KMS-11 (cell line): ENCODE measurements around the gene TRIM54.
A peak's percentile ranks its signal among the peaks of the same experiment; 100 is the strongest.
"Not testable (repeated sequence)": the region's sequence is repeated elsewhere in the genome, so short reads cannot be mapped to it uniquely, and the experiment has no call there.

Experiments used
- H2AFZ ChIP-seq: fragments of 200-600 bp; sonication (generic); 2 replicates; pipeline ENCODE4 v1.6.1; 2016; ENCODE audit warnings: antibody characterized with exemption, mixed run types, low read depth
- H3K27ac ChIP-seq: fragments of 200-600 bp; sonication (generic); 2 replicates; pipeline ENCODE4 v1.6.1; 2016; ENCODE audit warnings: mild to moderate bottlenecking, mixed run types
- H3K27me3 ChIP-seq: fragments of 200-600 bp; sonication (generic); 2 replicates; pipeline ENCODE4 v1.6.1; 2017; ENCODE audit warnings: mild to moderate bottlenecking, low read depth, mixed run types, moderate library complexity; ENCODE audit not compliant: insufficient read depth
- H3K36me3 ChIP-seq: fragments of 200-600 bp; sonication (generic); 2 replicates; pipeline ENCODE4 v1.6.1; 2017; ENCODE audit warnings: mild to moderate bottlenecking, mixed run types; ENCODE audit not compliant: insufficient read depth
- H3K4me1 ChIP-seq: fragments of 200-600 bp; sonication (generic); 2 replicates; pipeline ENCODE4 v1.6.1; 2016; ENCODE audit warnings: mild to moderate bottlenecking, low read depth, mixed run types; ENCODE audit not compliant: poor library complexity, severe bottlenecking
- H3K4me2 ChIP-seq: fragments of 200-600 bp; sonication (generic); 2 replicates; pipeline ENCODE4 v1.7.0; 2016; ENCODE audit warnings: mild to moderate bottlenecking, mixed run types
- H3K4me3 ChIP-seq: fragments of 200-600 bp; sonication (generic); IDR thresholded peaks from 2 replicates; pipeline ENCODE4 v1.6.1; 2017; ENCODE audit warnings: low read depth, low read length, mixed read lengths; ENCODE audit not compliant: insufficient read depth
- H3K79me2 ChIP-seq: fragments of 200-600 bp; sonication (generic); 2 replicates; pipeline ENCODE4 v1.6.1; 2016; ENCODE audit warnings: low read depth, mixed run types; ENCODE audit not compliant: insufficient read depth
- H3K9ac ChIP-seq: fragments of 200-600 bp; sonication (generic); 2 replicates; pipeline ENCODE4 v1.6.1; 2016; ENCODE audit warnings: mild to moderate bottlenecking, mixed run types
- H4K20me1 ChIP-seq: fragments of 200-600 bp; sonication (generic); 2 replicates; pipeline ENCODE4 v1.6.1; 2016; ENCODE audit warnings: mild to moderate bottlenecking, mixed run types; ENCODE audit not compliant: insufficient read depth
- TF ChIP-seq, protein P1 (sequence below): fragments of 200-600 bp; sonication (generic); conservative IDR thresholded peaks from 2 replicates; pipeline ENCODE4 v1.6.1; 2017; ENCODE audit warnings: low read depth, mild to moderate bottlenecking, antibody characterized with exemption, low read length, moderate library complexity, mixed read lengths

The TRIM54 gene

DNA sequence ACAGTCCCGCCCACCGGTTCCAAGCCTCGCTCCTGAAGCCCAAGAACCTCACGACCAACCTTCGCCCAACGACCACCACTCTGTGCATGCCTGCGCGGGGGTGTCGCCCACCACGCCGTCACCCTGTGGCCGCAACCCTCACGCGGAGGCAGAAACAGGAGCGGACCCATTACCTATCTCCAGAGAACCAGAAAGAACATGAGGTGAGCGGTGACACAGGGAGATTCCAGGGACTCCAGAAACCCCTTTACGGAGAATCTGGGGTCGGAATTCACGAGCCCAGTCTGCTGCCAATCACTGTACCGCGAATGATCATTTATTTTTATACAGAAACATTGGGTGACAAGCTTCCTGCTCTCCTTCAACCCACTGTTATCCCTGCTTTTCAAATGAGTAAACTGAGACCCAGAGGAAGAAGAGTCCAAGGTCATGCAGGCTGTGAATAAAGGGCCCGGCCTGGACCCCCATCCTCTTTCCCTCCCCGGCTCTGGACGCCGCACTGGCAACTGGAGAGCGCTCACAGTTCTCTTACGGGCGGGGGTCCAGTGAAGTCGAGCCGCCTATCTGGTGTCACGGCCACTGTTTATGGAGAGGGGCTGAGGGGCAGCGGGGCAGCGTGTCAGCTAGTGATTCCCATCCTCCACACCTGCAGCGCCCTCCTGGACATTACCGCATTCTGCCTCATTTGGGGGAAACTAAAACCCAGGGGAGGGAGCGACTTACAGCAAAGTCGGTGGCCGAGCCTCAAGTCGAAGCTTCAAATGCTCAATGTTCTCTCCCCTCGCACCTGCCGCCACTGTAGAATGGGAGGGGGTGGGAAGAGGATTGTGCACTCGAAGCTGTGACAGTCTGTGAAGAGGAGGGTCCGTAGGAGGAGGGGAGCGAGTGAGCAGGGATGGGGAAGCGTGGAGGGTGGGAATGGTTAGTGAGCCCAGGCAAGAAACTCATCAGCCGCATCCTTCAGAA, 18.7 kb upstream of the TRIM54 start:
- Histone ChIP-seq H3K79me2 (no peaks in the 10 kb centered on the region), H3K27ac (no peak overlapping the region), H3K4me2 (peak overlapping the region; percentile 84), H2AFZ (peak overlapping the region; percentile 97; the same call in 1 of the 2 replicates), H3K9ac (no peak overlapping the region), H3K4me1 (peaks cover 13% of the 10 kb centered on the region), H3K36me3 (no peaks in the 10 kb centered on the region), H4K20me1 (no peaks in the 10 kb centered on the region), H3K27me3 (peaks cover 59% of the 10 kb centered on the region), H3K4me3 (peak overlapping the region; percentile 18)
- TF ChIP-seq, protein P1, sequence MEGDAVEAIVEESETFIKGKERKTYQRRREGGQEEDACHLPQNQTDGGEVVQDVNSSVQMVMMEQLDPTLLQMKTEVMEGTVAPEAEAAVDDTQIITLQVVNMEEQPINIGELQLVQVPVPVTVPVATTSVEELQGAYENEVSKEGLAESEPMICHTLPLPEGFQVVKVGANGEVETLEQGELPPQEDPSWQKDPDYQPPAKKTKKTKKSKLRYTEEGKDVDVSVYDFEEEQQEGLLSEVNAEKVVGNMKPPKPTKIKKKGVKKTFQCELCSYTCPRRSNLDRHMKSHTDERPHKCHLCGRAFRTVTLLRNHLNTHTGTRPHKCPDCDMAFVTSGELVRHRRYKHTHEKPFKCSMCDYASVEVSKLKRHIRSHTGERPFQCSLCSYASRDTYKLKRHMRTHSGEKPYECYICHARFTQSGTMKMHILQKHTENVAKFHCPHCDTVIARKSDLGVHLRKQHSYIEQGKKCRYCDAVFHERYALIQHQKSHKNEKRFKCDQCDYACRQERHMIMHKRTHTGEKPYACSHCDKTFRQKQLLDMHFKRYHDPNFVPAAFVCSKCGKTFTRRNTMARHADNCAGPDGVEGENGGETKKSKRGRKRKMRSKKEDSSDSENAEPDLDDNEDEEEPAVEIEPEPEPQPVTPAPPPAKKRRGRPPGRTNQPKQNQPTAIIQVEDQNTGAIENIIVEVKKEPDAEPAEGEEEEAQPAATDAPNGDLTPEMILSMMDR = no peak

DNA sequence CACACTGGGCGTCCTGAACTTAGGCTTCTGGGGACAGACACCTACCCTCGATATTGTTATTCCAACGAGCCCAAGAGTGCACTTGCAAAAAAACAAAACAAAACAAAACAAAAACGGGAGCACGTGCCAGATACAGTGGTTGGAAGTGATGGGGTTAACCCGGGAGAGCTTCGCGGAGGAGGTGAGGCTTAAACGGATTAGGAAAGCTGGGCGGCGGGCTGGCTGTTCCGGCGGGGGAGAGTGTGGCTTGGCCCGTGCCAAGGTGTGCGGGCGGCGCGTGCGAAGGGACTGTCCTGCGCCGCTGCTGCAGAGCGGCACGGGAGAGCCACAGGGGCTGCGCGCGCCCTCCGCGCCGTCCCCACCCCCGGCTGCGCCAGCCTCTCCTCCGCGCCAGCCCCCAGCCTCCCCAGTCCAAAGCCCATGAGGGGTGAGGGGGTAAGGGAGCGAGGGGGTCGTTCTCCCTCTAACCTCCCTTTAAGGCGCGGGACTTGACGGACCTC, 17.9 kb upstream of the TRIM54 start:
- H3K4me2 ChIP-seq = peak overlapping the region; percentile 84
- no peak overlapping the region for H3K27ac ChIP-seq
- H3K36me3 ChIP-seq = no peaks in the 10 kb centered on the region
- H3K79me2 ChIP-seq = no peaks in the 10 kb centered on the region
- H3K27me3 ChIP-seq = peaks cover 59% of the 10 kb centered on the region
- peaks cover 13% of the 10 kb centered on the region for H3K4me1 ChIP-seq
- peak overlapping the region; percentile 37; the same call in 1 of the 2 replicates for H3K9ac ChIP-seq
- H3K4me3 ChIP-seq = peak overlapping the region; percentile 18
- H2AFZ ChIP-seq = peak overlapping the region; percentile 97
- no peaks in the 10 kb centered on the region for H4K20me1 ChIP-seq
- TF ChIP-seq, protein P1 = no peak

DNA sequence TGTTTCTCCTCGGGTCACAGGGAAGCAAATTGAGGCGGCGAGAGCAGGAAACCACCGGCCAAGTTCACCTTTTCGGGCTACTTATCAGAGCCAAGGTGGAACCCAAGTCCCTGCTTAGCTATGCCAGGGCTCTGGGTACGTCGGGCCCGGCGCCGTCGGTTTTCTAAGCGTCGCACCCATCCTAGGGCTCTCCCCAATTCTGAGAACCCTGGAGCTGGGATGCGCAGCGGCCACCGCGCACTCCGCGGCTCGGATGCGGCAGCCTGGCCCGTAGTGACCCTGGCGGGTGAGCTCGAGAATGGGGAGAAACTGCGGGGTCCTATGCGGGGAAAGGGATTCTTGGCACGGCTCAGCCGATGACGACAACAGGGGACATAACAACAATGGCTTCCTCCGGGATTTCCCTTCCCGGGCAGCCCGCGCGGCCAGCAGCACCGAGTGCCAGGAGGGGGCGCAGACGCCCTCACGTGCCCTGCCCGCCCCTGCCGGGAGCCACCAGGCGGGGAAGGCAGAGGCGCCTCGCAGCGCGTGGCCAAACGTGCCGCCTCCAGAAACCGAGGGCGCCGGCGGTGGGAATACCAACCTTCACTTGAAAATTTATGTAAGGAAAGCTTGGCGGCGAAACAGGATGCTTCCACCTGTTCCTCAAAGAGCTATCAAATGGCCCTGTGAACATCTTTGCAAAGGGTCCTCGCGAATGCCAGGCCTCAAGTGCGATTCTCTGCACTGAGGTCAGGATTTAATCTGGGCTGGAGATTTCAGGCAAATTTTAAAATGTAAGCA, 17.3 kb upstream of the TRIM54 start:
- TF ChIP-seq, protein P1 = peak; percentile 52
- Histone ChIP-seq H3K4me1 (peaks cover 13% of the 10 kb centered on the region), H3K27ac (no peak overlapping the region)

DNA sequence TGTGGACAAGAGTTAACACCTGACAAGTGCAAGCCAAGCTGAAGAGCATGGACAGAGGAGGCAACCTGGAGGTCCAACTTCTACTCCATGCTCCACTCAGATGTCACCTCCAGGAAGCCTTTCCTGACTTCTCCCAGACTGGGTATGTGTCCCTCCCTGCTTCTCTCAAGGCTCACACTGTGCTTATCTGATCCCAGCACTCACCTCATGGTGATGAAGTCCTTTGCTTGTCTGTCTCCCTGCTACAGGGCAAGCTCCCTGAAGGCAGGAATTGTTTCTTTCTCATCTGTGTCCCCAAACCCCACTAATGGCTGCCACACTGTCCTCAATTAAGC, 16.7 kb upstream of the TRIM54 start:
- TF ChIP-seq, protein P1 = no peak
- peak overlapping the region; percentile 97; the same call in 1 of the 2 replicates for H2AFZ ChIP-seq
- no peak overlapping the region for H3K4me3 ChIP-seq

More for the DNA sequence above, 17.3 kb upstream of the TRIM54 start:
- no peaks in the 10 kb centered on the region for H3K79me2 ChIP-seq
- H3K4me3 ChIP-seq = peak overlapping the region; percentile 18
- H3K9ac ChIP-seq = peak overlapping the region; percentile 37; the same call in 1 of the 2 replicates
- peak overlapping the region; percentile 84 for H3K4me2 ChIP-seq
- H3K36me3 ChIP-seq = no peaks in the 10 kb centered on the region
- peak overlapping the region; percentile 97 for H2AFZ ChIP-seq
- H3K27me3 ChIP-seq = peaks cover 53% of the 10 kb centered on the region
- no peaks in the 10 kb centered on the region for H4K20me1 ChIP-seq

DNA sequence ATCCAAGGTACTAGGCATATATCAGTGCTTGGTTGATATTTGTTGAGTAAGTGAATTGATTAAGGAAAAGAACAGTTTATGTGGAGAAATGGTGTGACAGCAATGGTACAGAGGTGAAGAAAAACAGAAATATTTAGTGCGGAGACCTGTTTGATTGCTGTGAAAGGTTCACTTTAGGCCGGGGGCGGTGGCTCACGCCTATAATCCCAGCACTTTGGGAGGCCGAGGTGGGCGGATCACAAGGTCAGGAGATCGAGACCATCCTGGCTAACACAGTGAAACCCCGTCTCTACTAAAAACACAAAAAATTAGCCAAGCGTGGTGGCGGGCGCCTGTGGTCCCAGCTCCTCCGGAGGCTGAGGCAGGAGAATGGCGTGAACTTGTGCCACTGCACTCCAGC, 13.9 kb upstream of the TRIM54 start:
- Histone ChIP-seq H3K4me1 (peaks cover 10% of the 10 kb centered on the region), H3K27me3 (peaks cover 25% of the 10 kb centered on the region)
- H3K4me2 ChIP-seq, H3K79me2 ChIP-seq, H4K20me1 ChIP-seq, H3K4me3 ChIP-seq, H3K27ac ChIP-seq, H3K9ac ChIP-seq, H2AFZ ChIP-seq, H3K36me3 ChIP-seq: not testable (repeated sequence)

More for the DNA sequence above, 16.7 kb upstream of the TRIM54 start:
- Histone ChIP-seq H3K27me3 (peaks cover 48% of the 10 kb centered on the region), H3K4me2 (no peak overlapping the region; the same call in 1 of the 2 replicates), H4K20me1 (no peaks in the 10 kb centered on the region), H3K79me2 (no peaks in the 10 kb centered on the region), H3K9ac (no peak overlapping the region), H3K4me1 (peaks cover 13% of the 10 kb centered on the region), H3K27ac (no peak overlapping the region), H3K36me3 (no peaks in the 10 kb centered on the region)
